GM12878 (cell line): ENCODE data around the gene ZNF367. TPM values are rescaled to one million over a fixed set of nuclear protein-coding genes. Genes with fewer than 3 reads are reported as not detected.
A peak's percentile ranks its signal among the peaks of the same experiment; 100 is the strongest.

Experiments used
- ATAC-seq: fragments of 200-7000 bp; cut with Tn5 transposase; 3 replicates; pipeline ENCODE4 v1.9.1; 2020; ENCODE audit warnings: mild to moderate bottlenecking, moderate library complexity
- BruUV-seq: library from RNA; stranded (reverse); fragments of 400-500 nt; replicated peaks from 2 replicates; lab custom pipeline; 2021; lab: Mats Ljungman, UMichigan
- CTCF ChIA-PET: fragments of 300-600 bp; sonication (Branson Sonifier 250); formaldehyde crosslinking; extraction: SDS; loops from one replicate; lab custom pipeline; 2021; ENCODE audit warnings: inconsistent platforms; lab: Yijun Ruan, JAX
- POLR2A ChIA-PET: fragments of 350-600 bp; formaldehyde crosslinking; extraction: SDS; loops from one replicate; lab custom pipeline; 2021; ENCODE audit warnings: inconsistent platforms; lab: Charles Lee
- RAD21 ChIA-PET: fragments of 300-600 bp; sonication (Branson Sonifier 250); formaldehyde crosslinking; loops from one replicate; lab custom pipeline; 2023; ENCODE audit warnings: antibody characterized with exemption; ENCODE audit not compliant: unreplicated experiment; lab: Charles Lee
- SMC1A ChIA-PET: fragments of 300-600 bp; sonication (Branson Sonifier 250); formaldehyde crosslinking; loops from one replicate; lab custom pipeline; 2023; ENCODE audit not compliant: unreplicated experiment, uncharacterized antibody; lab: Charles Lee
- DNase-seq: peaks from one replicate; pipeline ENCODE4 v3.0.0-alpha.2; 2011; ENCODE audit warnings: low read depth, low spot score
- FAIRE-seq: peaks from 3 replicates; lab custom pipeline; 2011; peaks lifted over from hg19 to GRCh38; lab: Jason Lieb, UNC
- H2AFZ ChIP-seq: 2 replicates; pipeline ENCODE4 v1.6.0; 2011; ENCODE audit warnings: low read depth, low read length, control low read depth; ENCODE audit not compliant: control insufficient read depth
- H3K27ac ChIP-seq: 2 replicates; pipeline ENCODE4 v1.5.1; 2011; ENCODE audit warnings: control low read depth; ENCODE audit not compliant: control insufficient read depth, insufficient read depth
- H3K27me3 ChIP-seq, 2 experiments: replicated peaks in 1 of 2; 2 replicates each; pipeline versions ENCODE4 v1.6.0 to v1.6.1; 2011; ENCODE audit warnings: low read length in 1 of 2; ENCODE audit not compliant: control insufficient read depth in 2 of 2, insufficient read depth in 2 of 2
- H3K36me3 ChIP-seq, 2 experiments: 2 replicates each; pipeline ENCODE4 v1.5.1; 2011; ENCODE audit warnings: low read length in 1 of 2; ENCODE audit not compliant: control insufficient read depth in 2 of 2, insufficient read depth in 2 of 2
- H3K4me1 ChIP-seq: 2 replicates; pipeline ENCODE4 v1.6.1; 2011; ENCODE audit warnings: mild to moderate bottlenecking, low read length, moderate library complexity, mixed read lengths; ENCODE audit not compliant: control insufficient read depth, insufficient read depth
- H3K4me2 ChIP-seq: 2 replicates; pipeline ENCODE4 v1.6.0; 2011; ENCODE audit warnings: control low read depth; ENCODE audit not compliant: control insufficient read depth, insufficient read depth
- H3K4me3 ChIP-seq: fragments of 200-600 bp; sonication (generic); 2 replicates; pipeline ENCODE4 v1.5.1; 2016
- H3K79me2 ChIP-seq: 2 replicates; pipeline ENCODE4 v1.6.0; 2011; ENCODE audit warnings: low read length; ENCODE audit not compliant: control insufficient read depth, insufficient read depth
- H3K9ac ChIP-seq: 2 replicates; pipeline ENCODE4 v1.8.0; 2011; ENCODE audit warnings: low read length, control low read depth, mixed read lengths; ENCODE audit not compliant: control insufficient read depth, insufficient read depth
- H3K9me3 ChIP-seq: replicated peaks from 3 replicates; pipeline ENCODE4 v1.5.1; 2011; ENCODE audit warnings: mild to moderate bottlenecking, low read length; ENCODE audit not compliant: control insufficient read depth, insufficient read depth
- H4K20me1 ChIP-seq: 2 replicates; pipeline ENCODE4 v1.6.0; 2011; ENCODE audit not compliant: control insufficient read depth, insufficient read depth
- DPF2 ChIP-seq: fragments of 450-650 bp; IDR thresholded peaks from 2 replicates; pipeline ENCODE4 v1.6.1; 2017; ENCODE audit warnings: mild to moderate bottlenecking
- EZH2 ChIP-seq: IDR thresholded peaks from 2 replicates; pipeline ENCODE4 v1.6.1; 2012; ENCODE audit warnings: low read depth, mild to moderate bottlenecking, control low read depth, inconsistent platforms, low read length, borderline replicate concordance; ENCODE audit not compliant: control insufficient read depth
- HCFC1 ChIP-seq: fragments of 150-350 bp; IDR thresholded peaks from 2 replicates; pipeline ENCODE4 v1.6.1; 2014; ENCODE audit warnings: low read length
- IKZF1 ChIP-seq: fragments of 450-650 bp; conservative IDR thresholded peaks from 2 replicates; pipeline ENCODE4 v1.6.1; 2017; ENCODE audit warnings: antibody characterized with exemption, mild to moderate bottlenecking
- MEF2B ChIP-seq: fragments of 450-650 bp; IDR thresholded peaks from 2 replicates; pipeline ENCODE4 v1.6.1; 2018; ENCODE audit warnings: mild to moderate bottlenecking, moderate library complexity; ENCODE audit not compliant: partially characterized antibody, poor library complexity, severe bottlenecking
- MYC ChIP-seq: IDR thresholded peaks from 2 replicates; pipeline ENCODE4 v1.6.1; 2011; ENCODE audit warnings: mild to moderate bottlenecking, low read length, moderate library complexity, inconsistent platforms; ENCODE audit not compliant: insufficient read depth, insufficient replicate concordance, insufficient read length, severe bottlenecking
- NFXL1 ChIP-seq: fragments of 450-650 bp; IDR thresholded peaks from 2 replicates; pipeline ENCODE4 v1.6.1; 2017; ENCODE audit warnings: antibody characterized with exemption, mild to moderate bottlenecking, borderline replicate concordance
- NFYB ChIP-seq: IDR thresholded peaks from 2 replicates; pipeline ENCODE4 v1.6.1; 2011; ENCODE audit warnings: low read depth, mild to moderate bottlenecking, low read length, improper control_type of control experiment, moderate library complexity; ENCODE audit not compliant: insufficient read depth
- NR2C1 ChIP-seq: fragments of 450-650 bp; IDR thresholded peaks from 2 replicates; pipeline ENCODE4 v1.6.1; 2017; ENCODE audit warnings: antibody characterized with exemption, mild to moderate bottlenecking, moderate library complexity
- NR2F1 ChIP-seq: fragments of 450-650 bp; conservative IDR thresholded peaks from 2 replicates; pipeline ENCODE4 v1.6.1; 2017; ENCODE audit warnings: mild to moderate bottlenecking
- RFX5 ChIP-seq: IDR thresholded peaks from 2 replicates; pipeline ENCODE4 v1.6.1; 2011; ENCODE audit warnings: low read depth, low read length, improper control_type of control experiment
- SMAD1 ChIP-seq: fragments of 450-650 bp; IDR thresholded peaks from 2 replicates; pipeline ENCODE4 v1.6.1; 2018; ENCODE audit warnings: mild to moderate bottlenecking, low read depth; ENCODE audit not compliant: partially characterized antibody
- SMARCA5 ChIP-seq: fragments of 450-650 bp; IDR thresholded peaks from 2 replicates; pipeline ENCODE4 v1.6.1; 2017; ENCODE audit warnings: mild to moderate bottlenecking
- TAF1 ChIP-seq: IDR thresholded peaks from 2 replicates; pipeline ENCODE4 v1.6.1; 2011; ENCODE audit warnings: mild to moderate bottlenecking, low read depth, low read length, borderline replicate concordance
- TCF12 ChIP-seq: IDR thresholded peaks from 2 replicates; pipeline ENCODE4 v1.6.1; 2011; ENCODE audit warnings: low read depth, mild to moderate bottlenecking, low read length
- USF1 ChIP-seq: IDR thresholded peaks from 2 replicates; pipeline ENCODE4 v1.6.1; 2011; ENCODE audit warnings: borderline replicate concordance, low read depth, mild to moderate bottlenecking, moderate library complexity, mixed read lengths, low read length; ENCODE audit not compliant: insufficient read depth; ENCODE audit errors: extremely low read length
- ZZZ3 ChIP-seq: IDR thresholded peaks from 2 replicates; pipeline ENCODE4 v1.6.1; 2011; ENCODE audit warnings: low read depth; ENCODE audit not compliant: control insufficient read depth, insufficient read length
- WGBS: methylation state at CpG from one replicate; pipeline ENCODE4 v1.1.6; 2016; ENCODE audit warnings: low lambda C conversion rate; ENCODE audit not compliant: insufficient replicate concordance, insufficient coverage; ENCODE audit errors: missing lambda C conversion rate; 5-methylcytosine and 5-hydroxymethylcytosine counted together
- in situ Hi-C: fragments of 300-500 bp; cut with MboI; formaldehyde crosslinking; loops from 9 replicates; pipeline ENCODE4 v1.14.3; 2018; ENCODE audit warnings: mixed read lengths
- intact Hi-C: fragments of 100-400 bp; cut with micrococcal nuclease; formaldehyde crosslinking; loops from one replicate; pipeline ENCODE4 v1.14.2; 2022; ENCODE audit not compliant: unreplicated experiment
- polyA plus RNA-seq, 11 experiments: library from polyadenylated mRNA; depleted of rRNA in 4 of 11; unstranded in 6 of 11; stranded (reverse) in 5 of 11; fragments of >200 nt; fragmentation: Nextera tagmentation in 4 of 11; fragmentation: Illumina TruSeq in 1 of 11; extraction: Ambion mirVana in 4 of 11; extraction: Trizol in 1 of 11; gene quantifications; 1 replicate in 1 of 11; 2 replicates in 10 of 11; pipeline versions ENCODE4 v1.2.1 to v1.2.3, GENCODE V29; 2011 to 2016; ENCODE audit warnings: inconsistent platforms in 2 of 11, missing spikeins in 2 of 11, low read depth in 1 of 11
- total RNA-seq, 4 experiments: library from RNA; depleted of rRNA in 3 of 4; stranded (reverse); fragments of >200 nt in 3 of 4; fragmentation: Illumina TruSeq in 1 of 4; extraction: Trizol in 1 of 4; gene quantifications; 2 replicates each; pipeline versions ENCODE4 v1.2.1 to v1.2.3, GENCODE V29; 2013 to 2021
- TF ChIP-seq, protein P1 (sequence below): fragments of 450-650 bp; conservative IDR thresholded peaks from 2 replicates; pipeline ENCODE4 v1.6.1; 2017; ENCODE audit warnings: mild to moderate bottlenecking, moderate library complexity

Gene ZNF367
- total and polyA plus RNA-seq, 10 of the 15 experiments (the other 5 are each of a cell fraction or from before 2014, with no cell fraction given): 2.9 to 16.3 (median 11.1) TPM

DNA sequence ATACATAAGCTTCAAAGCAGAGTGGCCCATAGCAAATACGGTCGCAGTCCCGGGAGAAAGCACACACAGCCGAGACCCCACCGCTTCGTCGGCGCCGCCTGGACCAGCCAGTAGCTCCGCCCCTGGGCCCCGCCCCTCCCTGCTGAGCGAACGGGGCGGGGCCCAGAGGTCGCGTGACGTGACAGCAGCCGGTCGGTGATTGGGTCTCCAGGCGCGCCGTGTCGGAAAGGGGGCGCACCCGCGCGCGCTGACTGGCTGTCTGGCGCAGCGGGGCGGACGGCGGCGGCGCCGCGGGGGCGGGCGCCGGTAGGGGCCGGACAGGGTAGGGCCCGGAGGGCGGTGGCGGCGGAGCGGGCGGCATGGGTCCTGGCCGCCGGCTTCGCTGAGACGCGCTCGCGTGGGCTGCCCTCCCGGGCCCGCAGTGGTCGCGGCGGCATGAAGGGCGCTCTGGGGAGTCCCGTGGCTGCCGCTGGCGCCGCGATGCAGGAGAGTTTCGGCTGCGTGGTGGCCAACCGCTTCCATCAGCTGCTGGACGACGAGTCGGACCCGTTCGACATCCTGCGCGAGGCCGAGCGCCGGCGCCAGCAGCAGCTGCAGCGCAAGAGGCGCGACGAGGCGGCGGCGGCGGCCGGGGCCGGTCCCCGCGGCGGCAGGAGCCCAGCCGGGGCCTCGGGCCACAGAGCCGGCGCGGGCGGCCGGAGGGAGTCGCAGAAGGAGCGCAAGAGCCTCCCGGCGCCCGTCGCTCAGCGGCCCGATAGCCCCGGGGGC, 31.9 kb upstream of the ZNF367 start, which contains the start of gene HABP4:
HABP4 (plus strand) TSS at position 325 of the 768 bp plus-strand sequence; CDS start at position 436, 111 bp downstream.
- in situ Hi-C loops (loop anchor here (5.0 kb wide), 1 partner anchor 202 kb away; no protein-coding TSS in a partner anchor), intact Hi-C loops (loop anchor here (2.0 kb wide), 2 partner anchors 31 to 117 kb away; partner anchors contain the start of gene ZNF367)
- POLR2A ChIA-PET: interaction anchor here (0.7 to 1.5 kb wide), 9 partner anchors 12 to 199 kb away, joined by 3 to 5 read pairs (median 3); no protein-coding TSS in a partner anchor
- RAD21 ChIA-PET: interaction anchor here (0.6 to 4.1 kb wide), 16 partner anchors 9 to 217 kb away, joined by 3 to 30 read pairs (median 3); partner anchors contain the start of gene PRXL2C
- 1% methylated on average over 41 of the region's 108 CpGs for WGBS
- CTCF ChIA-PET: interaction anchor here (0.8 to 4.7 kb wide), 11 partner anchors 8 to 216 kb away, joined by 3 to 34 read pairs (median 5); no protein-coding TSS in a partner anchor
- ATAC-seq (peak; percentile 99), DNase-seq (peak; percentile 48), FAIRE-seq (peak; percentile 23)
- H3K36me3 ChIP-seq: no peaks in the 10 kb centered on the region
- H4K20me1 ChIP-seq: no peaks in the 10 kb centered on the region
- SMC1A ChIA-PET: interaction anchor here (0.7 to 4.5 kb wide), 12 partner anchors 15 to 217 kb away, joined by 3 to 38 read pairs (median 4); no protein-coding TSS in a partner anchor
- BruUV-seq: no TSS peak
- H3K27ac ChIP-seq: no peak within 1 kb of the TSS
- peak within 1 kb of the TSS; percentile 89 for H3K4me2 ChIP-seq
- no peaks in the 10 kb centered on the region for H3K9me3 ChIP-seq
- peaks cover 6% of the 10 kb centered on the region for H3K4me1 ChIP-seq
- peak within 1 kb of the TSS; percentile 27 for H3K9ac ChIP-seq
- no peaks in the 10 kb centered on the region for H3K79me2 ChIP-seq
- peak within 1 kb of the TSS; percentile 94 for H2AFZ ChIP-seq
- H3K27me3 ChIP-seq: peaks cover 0 to 3% of the 10 kb centered on the region in 2 experiments; a peak in 1 of 4 replicates
- H3K4me3 ChIP-seq: peak within 1 kb of the TSS; percentile 68
- peak; percentile 97 for TF ChIP-seq NFYB
- TF ChIP-seq EZH2: no peak
- TF ChIP-seq SMAD1: no peak
- TF ChIP-seq, protein P1, sequence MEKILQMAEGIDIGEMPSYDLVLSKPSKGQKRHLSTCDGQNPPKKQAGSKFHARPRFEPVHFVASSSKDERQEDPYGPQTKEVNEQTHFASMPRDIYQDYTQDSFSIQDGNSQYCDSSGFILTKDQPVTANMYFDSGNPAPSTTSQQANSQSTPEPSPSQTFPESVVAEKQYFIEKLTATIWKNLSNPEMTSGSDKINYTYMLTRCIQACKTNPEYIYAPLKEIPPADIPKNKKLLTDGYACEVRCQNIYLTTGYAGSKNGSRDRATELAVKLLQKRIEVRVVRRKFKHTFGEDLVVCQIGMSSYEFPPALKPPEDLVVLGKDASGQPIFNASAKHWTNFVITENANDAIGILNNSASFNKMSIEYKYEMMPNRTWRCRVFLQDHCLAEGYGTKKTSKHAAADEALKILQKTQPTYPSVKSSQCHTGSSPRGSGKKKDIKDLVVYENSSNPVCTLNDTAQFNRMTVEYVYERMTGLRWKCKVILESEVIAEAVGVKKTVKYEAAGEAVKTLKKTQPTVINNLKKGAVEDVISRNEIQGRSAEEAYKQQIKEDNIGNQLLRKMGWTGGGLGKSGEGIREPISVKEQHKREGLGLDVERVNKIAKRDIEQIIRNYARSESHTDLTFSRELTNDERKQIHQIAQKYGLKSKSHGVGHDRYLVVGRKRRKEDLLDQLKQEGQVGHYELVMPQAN: peak; percentile 63; the same call in 1 of the 2 replicates
- TF ChIP-seq USF1: peak; percentile 38
- no peak for TF ChIP-seq NFXL1
- peak; percentile 85 for TF ChIP-seq IKZF1
- no peak for TF ChIP-seq HCFC1
- TF ChIP-seq TCF12: no peak
- no peak for TF ChIP-seq MEF2B
- peak; percentile 58; the same call in 1 of the 2 replicates for TF ChIP-seq NR2C1
- peak; percentile 11; the same call in 1 of the 2 replicates for TF ChIP-seq TAF1
- TF ChIP-seq NR2F1: peak; percentile 55; the same call in 1 of the 2 replicates
- no peak for TF ChIP-seq ZZZ3
- TF ChIP-seq SMARCA5: peak; percentile 70; the same call in 1 of the 2 replicates
- peak; percentile 81 for TF ChIP-seq RFX5
- no peak for TF ChIP-seq MYC
- peak; percentile 73 for TF ChIP-seq DPF2
